GM18858 (cell line): Measurements from ENCODE around the gene PLCH1.
"Not testable (repeated sequence)": the region's sequence is repeated elsewhere in the genome, so short reads cannot be mapped to it uniquely, and the experiment has no call there.

Source experiments
- ATAC-seq: cut with Tn5 transposase; IDR thresholded peaks from one replicate; pipeline ENCODE4 v1.9.1; 2021; ENCODE audit not compliant: unreplicated experiment

The PLCH1 gene

DNA sequence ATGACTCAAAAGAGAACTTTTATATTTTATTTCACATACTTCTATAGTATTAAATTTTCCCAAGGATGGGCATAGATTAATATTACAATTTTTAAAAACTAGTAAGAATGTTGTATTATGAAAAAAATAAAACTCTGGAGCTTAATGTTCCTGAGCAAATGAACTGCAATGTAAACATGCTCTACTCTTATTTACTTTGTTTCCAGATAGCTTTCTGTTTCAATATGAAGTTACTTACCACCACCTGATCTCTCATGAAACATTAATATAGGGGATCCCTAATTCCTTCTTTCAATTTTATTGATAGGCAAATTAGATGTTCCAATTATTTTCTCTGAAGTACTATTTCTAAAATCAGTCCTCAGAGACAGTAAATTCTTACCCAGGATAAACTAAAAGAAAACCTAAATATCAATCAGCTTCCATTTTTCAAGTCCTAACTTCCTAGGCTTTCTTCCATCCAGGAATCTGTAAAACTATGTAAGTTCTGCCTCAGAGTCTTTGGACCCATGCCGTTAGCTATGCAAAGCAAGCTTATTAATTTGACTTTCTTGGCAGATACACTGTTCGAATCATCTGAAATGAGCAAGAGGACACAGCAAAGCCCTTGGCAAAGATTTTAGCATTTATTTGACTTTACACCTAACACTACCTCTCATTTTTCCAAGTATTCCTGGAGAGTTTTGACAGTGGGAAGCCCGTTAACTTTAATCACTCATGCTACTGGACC, 93.2 kb downstream of the PLCH1 start:
- ATAC-seq: no peak

DNA sequence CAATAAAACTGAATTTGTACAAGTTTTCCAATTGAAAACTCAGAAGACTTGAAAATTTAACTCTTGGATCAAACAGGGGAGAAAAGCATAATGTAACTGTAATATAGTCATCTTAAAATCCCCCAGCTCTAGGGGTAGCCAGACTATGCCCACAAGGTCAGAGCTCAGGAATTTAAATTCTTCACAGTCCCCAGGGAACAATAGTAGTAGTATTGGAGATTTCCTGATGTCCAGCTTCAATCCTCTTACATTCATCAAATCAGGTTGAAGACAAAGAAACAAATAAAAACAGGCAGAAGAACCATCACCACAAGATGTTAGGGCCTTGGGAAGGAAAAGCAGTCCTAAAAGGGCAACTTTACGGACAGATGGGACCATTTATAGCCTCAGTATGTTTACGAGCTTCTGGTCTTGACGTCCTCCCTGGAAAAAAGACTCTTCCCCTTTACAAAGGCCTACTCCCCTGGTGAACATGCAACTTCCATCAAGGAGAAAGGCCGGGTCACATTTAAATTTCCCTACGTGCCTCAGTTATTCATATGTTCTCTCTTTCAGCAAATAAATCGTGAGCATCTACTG, 96.8 kb downstream of the PLCH1 start:
- no peak for ATAC-seq

DNA sequence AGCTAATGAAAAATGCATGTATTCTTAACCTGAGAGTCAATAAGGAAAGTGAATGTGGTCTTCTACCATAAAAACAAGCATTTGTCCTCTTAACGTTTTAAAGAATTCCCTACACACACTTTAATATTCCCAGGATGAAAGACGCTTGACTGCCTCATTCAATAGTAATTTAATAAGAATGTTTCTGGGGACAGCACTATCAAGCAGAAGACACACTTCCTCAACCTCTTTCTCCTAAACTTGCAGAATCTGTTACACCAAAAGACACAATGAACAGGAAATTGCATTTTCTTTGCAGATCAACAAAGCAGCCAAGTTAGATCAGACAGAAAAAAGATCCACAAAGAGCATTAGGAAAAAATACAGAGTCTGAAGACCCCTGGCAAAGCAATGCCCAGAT, 97.7 kb downstream of the PLCH1 start:
- ATAC-seq: no peak

DNA sequence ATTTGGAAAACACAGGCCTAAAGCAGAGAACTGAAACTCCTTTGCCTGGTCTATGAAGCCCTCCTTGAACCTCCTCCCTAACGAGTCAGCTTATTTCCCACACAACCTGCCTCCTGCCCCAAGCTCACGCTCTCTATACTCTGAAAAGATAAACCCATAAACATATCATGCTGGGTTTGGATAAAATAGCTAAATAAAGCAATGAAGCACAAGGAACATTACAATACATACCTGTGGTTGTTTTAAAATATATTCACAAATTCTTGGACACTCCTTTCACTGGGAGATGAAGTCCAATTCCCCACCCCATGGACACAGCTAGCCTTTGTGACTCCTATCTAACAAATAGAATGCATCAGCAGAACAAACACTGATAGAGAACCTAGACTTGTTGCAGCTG, 98.2 kb downstream of the PLCH1 start:
- ATAC-seq: no peak

DNA sequence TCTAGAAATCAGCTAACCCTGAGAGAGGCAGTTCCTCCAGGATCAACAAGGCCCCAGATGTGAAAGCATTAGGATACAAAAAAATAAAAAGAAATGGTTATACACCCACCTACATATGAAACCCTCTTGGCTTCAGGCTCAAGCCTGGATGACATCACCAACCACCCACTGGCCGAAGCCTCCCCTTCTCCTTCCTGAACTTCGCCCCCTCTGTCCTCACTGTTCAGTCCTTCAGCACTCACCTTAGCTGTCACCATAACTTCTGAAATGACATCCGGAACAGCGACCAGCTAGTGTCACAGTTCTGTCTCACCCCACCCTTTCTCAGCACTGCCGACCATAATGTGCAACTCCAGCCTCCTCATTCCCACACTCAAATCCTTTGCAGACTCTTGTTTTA, 98.7 kb downstream of the PLCH1 start:
- ATAC-seq: no peak

DNA sequence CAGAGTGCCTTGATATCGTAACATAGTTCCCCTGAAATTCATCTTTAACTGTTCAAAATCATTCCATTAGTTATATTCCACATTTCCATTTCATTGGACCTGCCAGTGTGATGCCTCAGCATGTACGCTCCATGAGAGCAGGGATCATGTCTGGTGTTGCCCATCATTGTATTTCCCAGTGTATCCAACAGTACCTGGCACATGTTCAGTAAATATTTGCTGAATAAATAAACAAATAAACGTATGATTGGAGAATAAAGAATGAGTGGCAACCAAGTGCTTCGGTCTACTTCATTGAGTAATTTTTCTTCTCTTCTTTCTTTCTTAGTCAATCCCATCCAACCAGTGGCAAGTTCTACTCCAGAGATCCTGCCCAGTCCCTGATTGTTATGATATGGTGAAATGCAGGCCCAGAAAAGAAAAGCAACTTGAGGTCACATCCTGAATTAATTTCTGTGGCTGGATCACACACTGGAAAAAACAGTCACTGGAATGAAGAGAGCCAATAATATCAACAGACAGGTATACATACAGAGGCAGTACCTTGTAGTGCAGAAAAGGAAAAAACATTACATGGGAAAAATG, 101.2 kb downstream of the PLCH1 start:
- ATAC-seq: no peak

DNA sequence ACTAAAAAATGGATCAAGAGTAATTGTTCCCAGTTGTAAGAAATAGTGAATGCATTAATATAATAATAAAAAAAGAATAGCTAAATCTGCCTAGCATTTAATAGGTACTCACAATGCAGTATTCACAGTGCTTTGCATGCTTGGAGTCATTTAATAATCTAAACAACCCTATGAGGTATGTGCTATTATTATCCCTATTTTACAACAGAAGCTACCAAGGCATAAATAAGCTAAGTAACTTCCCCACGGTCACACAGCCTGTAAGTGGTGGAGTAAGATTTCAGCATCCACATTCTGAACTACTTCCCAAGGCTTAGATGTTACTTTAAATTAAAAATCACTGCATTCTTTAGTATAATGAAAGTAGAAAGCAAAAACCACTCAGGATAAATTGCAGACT, 102.9 kb downstream of the PLCH1 start:
- no peak for ATAC-seq

DNA sequence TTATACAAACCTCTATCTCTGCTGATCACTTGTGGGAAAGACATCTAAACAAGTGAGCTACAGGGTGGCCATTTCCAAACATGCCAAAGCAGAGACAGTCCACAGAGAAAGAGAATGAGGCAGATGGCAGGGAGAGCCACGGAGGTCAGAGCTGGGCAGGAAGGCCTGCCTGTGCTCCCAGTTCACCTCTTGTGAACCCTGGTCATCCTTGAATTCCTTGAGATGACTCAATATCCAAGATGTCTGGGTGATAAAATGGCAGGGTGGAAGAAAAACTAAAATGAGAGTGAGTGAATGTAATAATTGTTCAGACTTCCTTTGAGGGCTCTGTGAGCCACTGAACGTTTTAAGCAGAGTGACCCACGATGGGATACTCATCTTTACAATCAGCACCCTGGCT, 104.8 kb downstream of the PLCH1 start:
- no peak for ATAC-seq

DNA sequence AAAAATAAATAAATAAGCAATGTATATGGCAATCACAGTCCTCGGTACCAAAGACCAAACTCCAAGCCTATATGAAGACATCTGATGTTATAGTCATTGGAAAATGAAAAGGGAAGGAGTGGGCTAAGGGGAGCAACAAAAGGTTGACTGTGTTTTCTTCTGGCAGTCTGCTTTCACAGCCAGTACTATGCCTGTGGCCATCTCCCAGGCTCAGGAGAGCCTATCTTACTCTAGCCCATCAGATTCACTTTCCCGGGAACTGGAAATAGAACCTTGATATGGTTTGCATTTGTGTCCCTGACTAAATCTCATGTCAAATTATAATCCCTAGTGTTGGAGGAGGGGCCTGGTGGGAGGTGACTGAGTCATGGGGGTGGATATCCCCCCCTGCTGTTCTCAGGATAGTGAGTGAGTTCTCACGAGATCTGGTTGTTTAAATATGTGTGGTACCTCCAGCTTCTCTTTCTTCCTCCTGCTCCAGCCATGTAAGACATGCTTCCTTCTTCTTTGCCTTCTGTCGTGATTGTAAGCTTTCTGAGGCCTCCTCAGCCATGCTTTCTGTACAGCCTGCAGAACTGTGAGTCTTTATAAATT, 105.3 kb downstream of the PLCH1 start:
- no peak for ATAC-seq

DNA sequence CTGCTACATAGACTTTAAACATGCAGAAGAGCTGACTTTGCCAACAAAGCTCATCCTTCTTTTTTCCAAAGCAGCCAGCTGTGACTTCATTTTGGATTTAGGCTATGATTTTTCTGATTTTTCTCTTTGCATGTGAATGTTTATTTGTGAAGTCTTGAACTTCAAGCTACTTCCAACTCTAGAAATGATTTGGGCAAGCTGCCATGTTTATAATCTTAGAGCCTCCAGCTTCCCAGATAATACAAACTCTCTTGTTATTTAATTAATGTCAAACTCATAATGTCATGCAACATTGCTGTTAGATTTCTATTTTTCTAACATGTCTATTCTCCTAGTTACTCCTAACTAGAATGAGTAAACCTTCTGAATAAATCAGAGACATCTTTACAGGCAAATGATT, 106.4 kb downstream of the PLCH1 start:
- not testable (repeated sequence) for ATAC-seq

DNA sequence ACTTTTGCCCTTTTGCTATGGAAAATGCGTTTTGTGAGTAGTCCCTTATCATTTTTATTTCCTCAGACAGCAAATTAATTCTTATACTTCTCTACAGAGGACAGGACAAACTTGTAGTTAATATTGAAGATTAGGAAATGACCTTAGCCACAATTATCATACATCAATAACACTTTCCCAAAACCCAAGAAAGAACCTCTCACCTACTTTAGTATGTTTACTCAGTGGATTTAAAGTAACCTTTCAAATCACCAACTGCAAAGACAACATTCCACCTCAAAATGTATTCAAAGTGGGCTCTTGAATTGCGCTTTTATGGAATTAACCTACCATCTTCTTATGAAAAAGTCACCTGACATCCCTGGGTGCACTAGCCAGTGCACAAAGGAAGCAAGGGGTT, 107.3 kb downstream of the PLCH1 start:
- no peak for ATAC-seq

DNA sequence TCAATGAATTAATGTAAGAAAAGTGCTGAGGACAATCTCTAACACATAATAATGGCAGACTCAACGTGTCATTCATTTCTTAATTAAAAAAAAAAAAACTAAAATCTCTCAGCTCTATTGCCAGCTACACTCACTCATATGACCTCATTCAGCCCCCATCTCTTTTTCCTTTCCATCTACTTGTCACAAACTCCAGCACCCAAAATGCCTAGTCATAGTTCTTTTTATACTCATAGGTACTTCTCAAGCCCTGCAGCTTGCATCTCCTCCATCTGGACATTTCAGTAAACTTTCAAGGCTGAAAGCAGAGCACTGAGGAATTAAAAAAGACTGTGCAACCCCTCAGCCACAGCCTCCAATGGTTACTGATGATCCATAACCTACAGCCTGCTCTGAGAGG, 109.8 kb downstream of the PLCH1 start:
- no peak for ATAC-seq

DNA sequence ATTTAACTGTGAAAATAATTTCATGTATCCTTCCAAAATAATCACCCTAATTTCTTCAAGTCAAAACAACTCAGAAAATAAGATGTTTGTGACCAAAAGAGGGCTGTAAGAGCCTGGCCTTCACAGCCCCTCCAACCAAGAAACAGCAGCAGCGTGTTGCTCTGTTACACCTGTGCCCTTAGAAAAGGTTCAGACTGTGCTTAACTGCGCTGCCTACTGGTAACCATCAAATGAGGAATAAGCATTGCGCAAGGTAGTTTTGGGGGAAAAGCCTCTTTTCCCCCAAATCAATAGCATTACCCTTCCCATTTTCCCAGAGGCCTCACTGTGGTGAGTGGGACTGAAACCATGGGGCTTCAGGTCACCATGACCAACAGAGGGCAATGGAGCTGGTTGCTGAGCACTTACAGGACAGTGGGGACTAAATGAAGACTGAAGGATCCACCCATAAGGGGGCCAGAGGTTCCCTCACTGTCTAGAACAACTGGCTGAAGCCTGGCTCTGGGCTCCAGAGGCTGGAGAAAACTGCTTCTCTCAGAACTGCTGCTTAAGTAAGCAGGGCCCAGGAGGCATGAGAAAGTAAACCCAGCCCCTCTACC, 110.7 kb downstream of the PLCH1 start:
- no peak for ATAC-seq

DNA sequence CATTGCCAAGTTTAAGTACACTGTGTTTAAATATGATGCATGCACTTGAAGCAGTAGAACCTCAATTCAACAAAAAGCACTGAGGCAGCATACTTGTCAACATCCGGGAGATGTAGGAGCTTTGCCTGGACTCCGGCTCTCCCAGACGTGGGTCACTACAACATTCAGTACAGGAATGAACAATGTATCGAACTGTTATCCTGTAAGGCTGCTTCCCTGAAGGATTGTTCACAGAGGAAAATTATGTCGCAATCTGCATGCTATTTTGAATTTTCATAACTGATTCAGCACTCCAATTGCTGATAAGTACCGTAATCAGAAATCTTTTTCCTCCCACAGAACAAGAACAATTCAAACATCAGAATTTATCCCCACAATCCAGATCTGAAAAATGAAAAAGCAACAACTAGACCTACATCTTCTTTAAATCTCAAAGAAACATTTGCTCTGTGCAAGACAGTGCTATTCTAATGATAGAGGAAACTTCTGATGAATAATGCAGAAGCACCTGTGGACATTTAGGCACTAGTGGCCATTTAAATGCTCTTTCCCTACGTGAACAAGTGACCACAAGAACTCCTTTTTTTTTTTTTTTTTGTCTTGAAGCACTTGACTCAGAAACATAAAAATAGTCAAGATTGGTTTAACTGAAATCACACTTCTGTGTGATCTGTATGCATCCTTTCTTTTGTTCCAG, 113.4 kb downstream of the PLCH1 start:
- no peak for ATAC-seq

DNA sequence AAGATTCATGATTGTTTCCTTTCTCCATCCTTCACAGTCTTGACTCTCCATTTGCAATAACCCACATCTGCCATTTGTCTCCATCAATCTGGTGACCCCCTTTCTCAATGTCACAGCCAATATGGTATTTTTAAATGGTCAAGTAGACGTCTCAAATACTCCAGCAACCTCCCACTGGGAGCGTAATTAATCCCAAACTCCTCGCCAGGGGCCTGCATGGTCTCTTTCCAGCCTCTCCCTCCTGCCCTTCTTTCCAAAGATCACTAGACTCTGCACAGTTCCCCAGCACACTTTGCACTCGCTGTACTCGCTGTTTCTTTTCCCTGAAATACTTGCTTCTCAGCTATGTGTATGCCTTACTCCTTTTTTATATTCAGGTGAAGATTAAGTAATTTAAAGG, 115.3 kb downstream of the PLCH1 start:
- ATAC-seq: no peak

DNA sequence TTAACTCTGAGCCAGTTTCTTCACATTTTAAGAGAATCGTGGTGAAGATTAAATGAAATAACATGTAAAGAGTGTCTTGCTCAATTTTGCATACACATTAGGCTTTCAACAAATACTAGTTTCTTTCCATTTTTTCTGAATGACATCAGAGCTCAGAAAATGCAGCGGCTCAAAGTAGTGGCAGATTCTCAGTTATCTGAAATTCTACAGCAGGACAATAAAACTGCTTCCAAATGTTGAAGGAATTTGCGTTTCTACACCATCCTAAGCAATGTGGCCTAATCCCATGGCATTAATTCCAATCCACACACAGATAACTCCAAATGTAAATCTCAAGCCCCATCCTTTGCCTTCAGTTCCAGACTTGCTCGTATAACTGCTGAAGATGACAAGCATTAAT, 115.8 kb downstream of the PLCH1 start:
- ATAC-seq: no peak

DNA sequence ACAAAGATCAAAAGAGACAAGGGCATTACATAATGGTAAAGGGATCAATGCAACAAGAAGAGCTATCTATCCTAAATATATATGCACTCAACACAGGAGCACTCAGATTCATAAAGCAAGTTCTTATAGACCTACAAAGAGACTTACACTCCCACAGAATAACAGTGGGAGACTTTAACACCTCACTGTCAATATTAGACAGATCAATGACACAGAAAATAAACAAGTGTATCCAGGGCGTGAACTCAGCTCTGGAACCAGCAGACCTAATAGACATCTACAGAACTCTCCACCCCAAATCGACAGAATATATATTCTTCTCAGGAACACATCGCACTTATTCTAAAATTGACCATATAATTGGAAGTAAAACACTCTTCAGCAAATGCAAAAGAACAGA, 122.2 kb downstream of the PLCH1 start:
- ATAC-seq: not testable (repeated sequence)

DNA sequence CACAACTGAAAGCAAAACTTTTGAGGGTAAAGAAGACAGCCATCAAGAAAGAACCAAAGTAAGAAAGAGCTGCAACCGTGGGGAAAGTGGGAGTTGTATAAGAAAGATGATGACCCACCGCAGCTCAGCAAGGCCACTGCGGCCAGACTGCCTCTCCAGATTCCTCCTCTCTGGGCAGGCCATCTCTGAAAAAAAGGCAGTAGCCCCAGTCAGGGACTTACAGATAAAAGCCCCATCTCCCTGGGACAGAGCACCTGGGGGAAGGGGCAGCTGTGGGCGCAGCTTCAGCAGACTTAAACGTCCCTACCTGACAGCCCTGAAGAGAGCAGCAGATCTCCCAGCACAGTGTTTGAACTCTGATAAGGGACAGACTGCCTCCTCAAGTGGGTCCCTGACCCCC, 124.3 kb downstream of the PLCH1 start:
- not testable (repeated sequence) for ATAC-seq

DNA sequence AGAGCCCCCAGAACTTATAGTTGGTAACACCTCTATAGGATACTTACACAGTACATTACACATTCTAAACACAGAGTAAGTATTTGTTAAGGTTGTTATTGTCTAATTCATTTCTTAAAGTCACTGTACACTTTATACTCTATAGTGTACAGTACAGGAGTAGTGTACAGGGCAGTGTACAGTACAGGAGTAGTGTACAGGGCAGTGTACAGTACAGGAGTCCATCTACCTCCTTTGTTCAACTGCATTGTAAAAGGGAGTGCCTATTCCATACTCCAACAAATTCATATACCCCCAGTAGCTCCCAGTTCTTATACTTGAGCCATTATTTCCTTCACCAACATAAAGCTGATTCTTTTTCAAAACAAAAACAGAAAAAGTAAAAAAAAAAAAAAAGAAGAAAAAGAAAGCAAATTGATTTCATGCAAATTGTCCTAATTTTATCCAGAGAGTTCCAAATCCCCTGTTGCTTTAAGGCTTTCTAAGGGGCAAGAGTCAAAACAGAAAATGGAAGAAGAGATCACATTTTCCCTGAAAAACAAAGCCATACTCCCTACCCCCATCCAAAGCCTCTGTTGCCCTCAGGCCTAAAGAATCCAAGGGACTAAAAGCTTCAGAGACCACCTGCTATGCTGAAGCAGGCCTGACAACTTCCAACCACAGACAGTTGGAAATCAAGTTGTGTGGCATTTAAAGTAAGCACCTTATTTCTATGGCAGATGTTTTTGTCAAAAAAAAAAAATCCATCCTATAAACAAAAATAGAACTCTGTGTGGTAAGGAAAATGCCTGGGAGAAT, 125.6 kb downstream of the PLCH1 start:
- no peak for ATAC-seq

DNA sequence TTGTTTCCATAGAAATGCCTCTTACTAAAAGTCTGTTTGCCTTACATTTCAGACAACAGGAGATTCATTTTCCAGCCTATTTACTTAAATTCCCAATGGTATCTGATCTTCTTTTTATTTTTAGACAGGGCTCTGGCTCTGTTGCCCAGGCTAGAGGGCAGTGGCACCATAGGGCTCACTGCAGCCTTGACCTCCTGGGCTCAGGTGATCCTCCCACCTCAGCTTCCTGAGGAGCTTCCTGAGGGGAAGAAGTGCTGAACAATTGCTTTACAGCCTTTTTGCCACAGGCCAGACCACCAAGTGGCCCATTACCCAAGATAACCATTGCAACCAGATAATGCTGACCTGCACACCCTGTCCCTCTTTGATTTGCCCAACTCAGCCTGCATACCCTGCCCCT, 126.3 kb downstream of the PLCH1 start:
- no peak for ATAC-seq
